ENCODE data around the gene RPS6KA5. TPM values are rescaled to one million over a fixed set of nuclear protein-coding genes. Genes with fewer than 3 reads are reported as not detected.
A peak's percentile ranks its signal among the peaks of the same experiment; 100 is the strongest.

The RPS6KA5 gene
- total and polyA plus RNA-seq, 9 of the 15 experiments (the other 6 are each of a cell fraction or from before 2014, with no cell fraction given), result 0.88 to 7.7 (median 4.7) TPM

DNA sequence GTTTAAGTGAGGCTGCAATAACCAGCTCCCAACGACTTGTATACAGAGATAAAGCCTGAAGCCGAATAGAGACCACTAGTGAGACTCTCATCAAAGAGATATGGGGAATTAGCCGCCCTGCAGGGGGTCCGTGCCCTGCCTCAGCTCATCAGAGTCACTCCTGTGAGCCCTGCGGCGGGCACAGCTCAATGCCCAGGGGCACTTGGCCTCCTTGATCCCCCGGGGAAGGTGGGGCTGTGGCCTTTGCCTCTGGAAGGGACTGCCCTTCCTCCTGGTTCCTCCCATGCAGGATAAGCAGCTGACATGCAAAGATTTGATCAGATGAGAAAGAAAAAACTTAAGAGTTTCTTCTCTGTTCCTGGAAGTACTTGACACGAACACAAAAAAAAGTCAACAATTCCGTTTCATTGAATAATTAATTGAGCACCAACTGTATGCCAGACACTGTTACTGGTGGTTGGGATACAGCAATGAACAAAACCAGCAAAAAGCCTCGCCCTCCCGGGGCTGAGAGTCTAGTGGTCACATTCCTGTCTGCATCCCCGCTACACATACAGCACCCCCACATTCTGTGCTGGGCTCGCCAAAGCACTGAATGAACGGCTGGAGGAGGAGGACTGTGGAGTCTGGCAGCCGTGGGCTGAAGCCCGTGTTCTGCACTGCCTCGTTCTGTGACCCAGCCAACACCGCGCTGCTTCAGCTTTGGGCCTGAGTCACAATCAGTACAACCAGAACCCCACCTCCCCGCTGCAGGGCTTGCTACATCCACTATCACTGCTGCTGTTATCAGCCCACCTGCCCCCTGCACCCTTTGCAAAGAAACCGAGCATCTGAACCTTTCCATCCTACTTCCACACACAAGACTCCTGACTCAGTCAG is 254.5 kb downstream of the RPS6KA5 start (continued):
- TF ChIP-seq, protein P1, sequence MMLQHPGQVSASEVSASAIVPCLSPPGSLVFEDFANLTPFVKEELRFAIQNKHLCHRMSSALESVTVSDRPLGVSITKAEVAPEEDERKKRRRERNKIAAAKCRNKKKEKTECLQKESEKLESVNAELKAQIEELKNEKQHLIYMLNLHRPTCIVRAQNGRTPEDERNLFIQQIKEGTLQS (IDR thresholded peaks at IDR 0.05), result no peak
- TF ChIP-seq, protein P1 (CRISPR knock-in tag; conservative IDR thresholded peaks at IDR 0.05), result no peak
- no peak; the same call in 1 of the 2 replicates for TF ChIP-seq PHB2 (IDR thresholded peaks at IDR 0.05; ENCODE audit: low read depth)
- TF ChIP-seq, protein P2, sequence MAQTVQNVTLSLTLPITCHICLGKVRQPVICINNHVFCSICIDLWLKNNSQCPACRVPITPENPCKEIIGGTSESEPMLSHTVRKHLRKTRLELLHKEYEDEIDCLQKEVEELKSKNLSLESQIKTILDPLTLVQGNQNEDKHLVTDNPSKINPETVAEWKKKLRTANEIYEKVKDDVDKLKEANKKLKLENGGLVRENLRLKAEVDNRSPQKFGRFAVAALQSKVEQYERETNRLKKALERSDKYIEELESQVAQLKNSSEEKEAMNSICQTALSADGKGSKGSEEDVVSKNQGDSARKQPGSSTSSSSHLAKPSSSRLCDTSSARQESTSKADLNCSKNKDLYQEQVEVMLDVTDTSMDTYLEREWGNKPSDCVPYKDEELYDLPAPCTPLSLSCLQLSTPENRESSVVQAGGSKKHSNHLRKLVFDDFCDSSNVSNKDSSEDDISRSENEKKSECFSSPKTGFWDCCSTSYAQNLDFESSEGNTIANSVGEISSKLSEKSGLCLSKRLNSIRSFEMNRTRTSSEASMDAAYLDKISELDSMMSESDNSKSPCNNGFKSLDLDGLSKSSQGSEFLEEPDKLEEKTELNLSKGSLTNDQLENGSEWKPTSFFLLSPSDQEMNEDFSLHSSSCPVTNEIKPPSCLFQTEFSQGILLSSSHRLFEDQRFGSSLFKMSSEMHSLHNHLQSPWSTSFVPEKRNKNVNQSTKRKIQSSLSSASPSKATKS (CRISPR knock-in tag; IDR thresholded peaks at IDR 0.05), result no peak
- TF ChIP-seq, protein P3, sequence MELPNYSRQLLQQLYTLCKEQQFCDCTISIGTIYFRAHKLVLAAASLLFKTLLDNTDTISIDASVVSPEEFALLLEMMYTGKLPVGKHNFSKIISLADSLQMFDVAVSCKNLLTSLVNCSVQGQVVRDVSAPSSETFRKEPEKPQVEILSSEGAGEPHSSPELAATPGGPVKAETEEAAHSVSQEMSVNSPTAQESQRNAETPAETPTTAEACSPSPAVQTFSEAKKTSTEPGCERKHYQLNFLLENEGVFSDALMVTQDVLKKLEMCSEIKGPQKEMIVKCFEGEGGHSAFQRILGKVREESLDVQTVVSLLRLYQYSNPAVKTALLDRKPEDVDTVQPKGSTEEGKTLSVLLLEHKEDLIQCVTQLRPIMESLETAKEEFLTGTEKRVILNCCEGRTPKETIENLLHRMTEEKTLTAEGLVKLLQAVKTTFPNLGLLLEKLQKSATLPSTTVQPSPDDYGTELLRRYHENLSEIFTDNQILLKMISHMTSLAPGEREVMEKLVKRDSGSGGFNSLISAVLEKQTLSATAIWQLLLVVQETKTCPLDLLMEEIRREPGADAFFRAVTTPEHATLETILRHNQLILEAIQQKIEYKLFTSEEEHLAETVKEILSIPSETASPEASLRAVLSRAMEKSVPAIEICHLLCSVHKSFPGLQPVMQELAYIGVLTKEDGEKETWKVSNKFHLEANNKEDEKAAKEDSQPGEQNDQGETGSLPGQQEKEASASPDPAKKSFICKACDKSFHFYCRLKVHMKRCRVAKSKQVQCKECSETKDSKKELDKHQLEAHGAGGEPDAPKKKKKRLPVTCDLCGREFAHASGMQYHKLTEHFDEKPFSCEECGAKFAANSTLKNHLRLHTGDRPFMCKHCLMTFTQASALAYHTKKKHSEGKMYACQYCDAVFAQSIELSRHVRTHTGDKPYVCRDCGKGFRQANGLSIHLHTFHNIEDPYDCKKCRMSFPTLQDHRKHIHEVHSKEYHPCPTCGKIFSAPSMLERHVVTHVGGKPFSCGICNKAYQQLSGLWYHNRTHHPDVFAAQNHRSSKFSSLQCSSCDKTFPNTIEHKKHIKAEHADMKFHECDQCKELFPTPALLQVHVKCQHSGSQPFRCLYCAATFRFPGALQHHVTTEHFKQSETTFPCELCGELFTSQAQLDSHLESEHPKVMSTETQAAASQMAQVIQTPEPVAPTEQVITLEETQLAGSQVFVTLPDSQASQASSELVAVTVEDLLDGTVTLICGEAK (IDR thresholded peaks at IDR 0.05), result no peak
- TF ChIP-seq, protein P3 (CRISPR knock-in tag; IDR thresholded peaks at IDR 0.05), result no peak
- peak; percentile 37; the same call in 1 of the 2 replicates for TF ChIP-seq POLR2AphosphoS5 (IDR thresholded peaks at IDR 0.05; ENCODE audit: control insufficient read depth, insufficient read depth, low read depth, low read length)
- 0 out of 2 replicates have a peak, but pooled peaks have one; percentile 22 for TF ChIP-seq ADNP (tag; IDR thresholded peaks at IDR 0.05)
- TF ChIP-seq ZBTB12 (CRISPR knock-in tag; IDR thresholded peaks at IDR 0.05), result no peak
- no peak for TF ChIP-seq GMEB1 (CRISPR knock-in tag; IDR thresholded peaks at IDR 0.05)
- no peak for TF ChIP-seq ZNF384 (IDR thresholded peaks at IDR 0.05; ENCODE audit: low read depth, low read length)
